G401 (cell line): ENCODE data around the gene WDFY3. TPM values are rescaled to one million over a fixed set of nuclear protein-coding genes. Genes with fewer than 3 reads are reported as not detected.
"Not testable (repeated sequence)": the region's sequence is repeated elsewhere in the genome, so short reads cannot be mapped to it uniquely, and the experiment has no call there.

ENCODE experiments used
- DNase-seq: peaks from one replicate; pipeline ENCODE4 v3.0.0-alpha.2; 2015; ENCODE audit warnings: low spot score
- in situ Hi-C: cut with HindIII; loops from 2 replicates; pipeline ENCODE4 v1.10.0; 2016; ENCODE audit warnings: low sequenced_read_pairs, mixed read lengths
- total RNA-seq: library from RNA; depleted of rRNA; stranded (reverse); fragments of >200 nt; shearing (Covaris generic); gene quantifications from 2 replicates; pipeline ENCODE4 v1.2.3, GENCODE V29; 2014

The WDFY3 gene
- total RNA-seq, 1 experiment from 2014 or later = 38.0 TPM

GRCh38 chr4:84821064-84821463 lies 145.4 kb downstream of the WDFY3 start:
- no peak for DNase-seq
- in situ Hi-C loops = no loop called here

GRCh38 chr4:84814094-84814750 lies 152.3 kb downstream of the WDFY3 start:
- DNase-seq = peak; percentile 23
- in situ Hi-C loops = no loop called here

- in situ Hi-C loops = no loop called here
- DNase-seq = peak; percentile 36
Observed at GRCh38 chr4:84809946-84810345, 156.5 kb downstream of the WDFY3 start.

- in situ Hi-C loops = no loop called here
- no peak for DNase-seq
Observed at GRCh38 chr4:84808332-84808731, 158.2 kb downstream of the WDFY3 start.

GRCh38 chr4:84806541-84806940 lies 159.9 kb downstream of the WDFY3 start:
- in situ Hi-C loops, DNase-seq: not testable (repeated sequence)

- in situ Hi-C loops = no loop called here
- peak; percentile 69 for DNase-seq
Observed at GRCh38 chr4:84804136-84804535, 162.4 kb downstream of the WDFY3 start.

- in situ Hi-C loops = no loop called here
- no peak for DNase-seq
Observed at GRCh38 chr4:84803720-84804119, 162.8 kb downstream of the WDFY3 start.

- in situ Hi-C loops = no loop called here
- no peak for DNase-seq
Observed at GRCh38 chr4:84803116-84803515, 163.4 kb downstream of the WDFY3 start.

- in situ Hi-C loops = no loop called here
- no peak for DNase-seq
Observed at GRCh38 chr4:84800256-84800655, 166.2 kb downstream of the WDFY3 start.

- in situ Hi-C loops = no loop called here
- no peak for DNase-seq
Observed at GRCh38 chr4:84799318-84799717, 167.2 kb downstream of the WDFY3 start.

GRCh38 chr4:84796394-84796793 lies 170.1 kb downstream of the WDFY3 start:
- in situ Hi-C loops = no loop called here
- no peak for DNase-seq

GRCh38 chr4:84792366-84793301 lies 173.9 kb downstream of the WDFY3 start:
- in situ Hi-C loops = no loop called here

GRCh38 chr4:84790769-84791565 lies 175.5 kb downstream of the WDFY3 start:
- in situ Hi-C loops = no loop called here

More at GRCh38 chr4:84792366-84793301, 173.9 kb downstream of the WDFY3 start:
- DNase-seq = no peak

GRCh38 chr4:84786478-84786877 lies 180.0 kb downstream of the WDFY3 start:
- in situ Hi-C loops = no loop called here

More at GRCh38 chr4:84790769-84791565, 175.5 kb downstream of the WDFY3 start:
- DNase-seq = no peak

GRCh38 chr4:84782517-84782916 lies 184.0 kb downstream of the WDFY3 start:
- in situ Hi-C loops = no loop called here
- DNase-seq = no peak

More at GRCh38 chr4:84786478-84786877, 180.0 kb downstream of the WDFY3 start:
- no peak for DNase-seq

GRCh38 chr4:84780719-84781118 lies 185.8 kb downstream of the WDFY3 start:
- DNase-seq = no peak
- in situ Hi-C loops = no loop called here

- in situ Hi-C loops = no loop called here
- DNase-seq = no peak
Observed at GRCh38 chr4:84778041-84778440, 188.4 kb downstream of the WDFY3 start.

GRCh38 chr4:84767168-84767567 lies 199.3 kb downstream of the WDFY3 start:
- in situ Hi-C loops = no loop called here

GRCh38 chr4:84753321-84753972 lies 213.0 kb downstream of the WDFY3 start:
- no peak for DNase-seq

More at GRCh38 chr4:84767168-84767567, 199.3 kb downstream of the WDFY3 start:
- no peak for DNase-seq

More at GRCh38 chr4:84753321-84753972, 213.0 kb downstream of the WDFY3 start:
- in situ Hi-C loops = no loop called here
